GM18502 (cell line): ENCODE results near the gene ARHGAP18.

Experiments
- ATAC-seq: cut with Tn5 transposase; IDR thresholded peaks from one replicate; pipeline ENCODE4 v1.9.1; 2021; ENCODE audit warnings: mild to moderate bottlenecking; ENCODE audit not compliant: unreplicated experiment, poor library complexity

Gene ARHGAP18

GRCh38 chr6:129694036-129694435 is 15.9 kb downstream of the ARHGAP18 start:
- ATAC-seq, result no peak

- ATAC-seq, result no peak
Observed at GRCh38 chr6:129692467-129692866, 17.5 kb downstream of the ARHGAP18 start.

- ATAC-seq, result no peak
Observed at GRCh38 chr6:129691709-129692108, 18.3 kb downstream of the ARHGAP18 start.

- ATAC-seq, result no peak
Observed at GRCh38 chr6:129691043-129691640, 18.8 kb downstream of the ARHGAP18 start.

GRCh38 chr6:129686941-129687627 is 22.9 kb downstream of the ARHGAP18 start:
- peak; percentile 66 for ATAC-seq

- ATAC-seq, result no peak
Observed at GRCh38 chr6:129685662-129686031, 24.3 kb downstream of the ARHGAP18 start.

- ATAC-seq, result no peak
Observed at GRCh38 chr6:129684903-129685661, 24.9 kb downstream of the ARHGAP18 start.

- no peak for ATAC-seq
Observed at GRCh38 chr6:129684323-129684884, 25.6 kb downstream of the ARHGAP18 start.

GRCh38 chr6:129683601-129684322 is 26.2 kb downstream of the ARHGAP18 start:
- peak; percentile 96 for ATAC-seq

- ATAC-seq, result no peak
Observed at GRCh38 chr6:129681913-129682205, 28.1 kb downstream of the ARHGAP18 start.

- no peak for ATAC-seq
Observed at GRCh38 chr6:129680633-129681032, 29.3 kb downstream of the ARHGAP18 start.

GRCh38 chr6:129679758-129680157 is 30.2 kb downstream of the ARHGAP18 start:
- no peak for ATAC-seq

GRCh38 chr6:129679275-129679674 is 30.7 kb downstream of the ARHGAP18 start:
- no peak for ATAC-seq

GRCh38 chr6:129678463-129678862 is 31.5 kb downstream of the ARHGAP18 start:
- ATAC-seq, result no peak

GRCh38 chr6:129677620-129678325 is 32.2 kb downstream of the ARHGAP18 start:
- ATAC-seq, result no peak

GRCh38 chr6:129675669-129676472 is 34.1 kb downstream of the ARHGAP18 start:
- no peak for ATAC-seq

GRCh38 chr6:129673748-129674147 is 36.2 kb downstream of the ARHGAP18 start:
- ATAC-seq, result no peak

GRCh38 chr6:129672881-129673631 is 36.9 kb downstream of the ARHGAP18 start:
- ATAC-seq, result peak; percentile 78

- ATAC-seq, result peak; percentile 20
Observed at GRCh38 chr6:129672341-129672682, 37.7 kb downstream of the ARHGAP18 start.
